ENCODE data around the gene PHF24.

PHF24 gene

GRCh38 chr9:34994900-34995669 is 37.0 kb downstream of the PHF24 start:
- Histone ChIP-seq H3K4me1 (ENCODE audit: control insufficient read depth, insufficient read depth, low read length) (peaks cover 2% of the 10 kb centered on the region; the same call in 1 of the 2 replicates), H3K4me3 (ENCODE audit: low read depth, low read length) (no peak overlapping the region), H3K27ac (ENCODE audit: extremely low read depth, low read depth, low read length) (no peak overlapping the region), H3K9me3 (ENCODE audit: control insufficient read depth, insufficient read depth, low read depth, low read length) (no peaks in the 10 kb centered on the region), H3K36me3 (ENCODE audit: control insufficient read depth in 2 of 2, insufficient read depth in 1 of 2, low read length in 2 of 2) (peaks cover 0 to 20% of the 10 kb centered on the region in 2 experiments; a peak in 1 of 3 replicates)
- TF ChIP-seq HOXC10 (CRISPR knock-in tag; IDR thresholded peaks at IDR 0.05) (no peak), HOXA7 (CRISPR knock-in tag; IDR thresholded peaks at IDR 0.05; ENCODE audit: borderline replicate concordance) (no peak), ZNF530 (tag by site-specific recombination; IDR thresholded peaks at IDR 0.05; ENCODE audit: low read depth) (no peak), IKZF3 (tag by site-specific recombination; IDR thresholded peaks at IDR 0.05) (no peak), SCRT2 (tag by site-specific recombination; IDR thresholded peaks at IDR 0.05) (no peak), ZNF548 (tag by site-specific recombination; IDR thresholded peaks at IDR 0.05) (no peak), YY1 (tag by site-specific recombination; IDR thresholded peaks at IDR 0.05) (no peak), ZNF24 (tag by site-specific recombination; IDR thresholded peaks at IDR 0.05) (no peak), ZFP37 (tag by site-specific recombination; IDR thresholded peaks at IDR 0.05) (no peak), ZNF223 (tag by site-specific recombination; IDR thresholded peaks at IDR 0.05) (no peak), KLF1 (tag by site-specific recombination; IDR thresholded peaks at IDR 0.05) (no peak), ZNF843 (tag by site-specific recombination; IDR thresholded peaks at IDR 0.05) (no peak), EGR2 (tag by site-specific recombination; IDR thresholded peaks at IDR 0.05; ENCODE audit: low read depth) (no peak), ZNF19 (tag by site-specific recombination; IDR thresholded peaks at IDR 0.05; ENCODE audit: low read depth) (no peak), ZNF280C (tag by site-specific recombination; IDR thresholded peaks at IDR 0.05) (no peak)
- TF ChIP-seq, protein P1, sequence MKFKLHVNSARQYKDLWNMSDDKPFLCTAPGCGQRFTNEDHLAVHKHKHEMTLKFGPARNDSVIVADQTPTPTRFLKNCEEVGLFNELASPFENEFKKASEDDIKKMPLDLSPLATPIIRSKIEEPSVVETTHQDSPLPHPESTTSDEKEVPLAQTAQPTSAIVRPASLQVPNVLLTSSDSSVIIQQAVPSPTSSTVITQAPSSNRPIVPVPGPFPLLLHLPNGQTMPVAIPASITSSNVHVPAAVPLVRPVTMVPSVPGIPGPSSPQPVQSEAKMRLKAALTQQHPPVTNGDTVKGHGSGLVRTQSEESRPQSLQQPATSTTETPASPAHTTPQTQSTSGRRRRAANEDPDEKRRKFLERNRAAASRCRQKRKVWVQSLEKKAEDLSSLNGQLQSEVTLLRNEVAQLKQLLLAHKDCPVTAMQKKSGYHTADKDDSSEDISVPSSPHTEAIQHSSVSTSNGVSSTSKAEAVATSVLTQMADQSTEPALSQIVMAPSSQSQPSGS (tag by site-specific recombination; IDR thresholded peaks at IDR 0.05; ENCODE audit: low read depth): no peak
- CTCF ChIA-PET: interaction anchor here (0.6 to 8.5 kb wide), 33 partner anchors 8 to 580 kb away, joined by 3 to 116 read pairs (median 4); partner anchors contain the start of gene PIGO
- POLR2A ChIA-PET: interaction anchor here (0.7 to 0.8 kb wide), 2 partner anchors 96 to 108 kb away, joined by 3 to 6 read pairs; no protein-coding TSS in a partner anchor

GRCh38 chr9:34995670-34996060 is 37.6 kb downstream of the PHF24 start:
- no peak overlapping the region for H3K27ac ChIP-seq (ENCODE audit: extremely low read depth, low read depth, low read length)
- H3K9me3 ChIP-seq (ENCODE audit: control insufficient read depth, insufficient read depth, low read depth, low read length): no peaks in the 10 kb centered on the region
- H3K4me1 ChIP-seq (ENCODE audit: control insufficient read depth, insufficient read depth, low read length): peaks cover 2% of the 10 kb centered on the region; the same call in 1 of the 2 replicates
- H3K4me3 ChIP-seq (ENCODE audit: low read depth, low read length): no peak overlapping the region
- CTCF ChIA-PET: interaction anchor here (0.6 to 8.5 kb wide), 7 partner anchors 11 to 296 kb away, joined by 3 to 116 read pairs (median 18); no protein-coding TSS in a partner anchor
- peaks cover 0 to 20% of the 10 kb centered on the region in 2 experiments; a peak in 1 of 3 replicates for H3K36me3 ChIP-seq (ENCODE audit: control insufficient read depth in 2 of 2, insufficient read depth in 1 of 2, low read length in 2 of 2)
- POLR2A ChIA-PET: no interaction called here
- no peak for TF ChIP-seq ZNF10 (tag by site-specific recombination; IDR thresholded peaks at IDR 0.05)
- TF ChIP-seq ZBTB48 (tag by site-specific recombination; IDR thresholded peaks at IDR 0.05): no peak
- TF ChIP-seq SCRT1 (tag by site-specific recombination; IDR thresholded peaks at IDR 0.05; ENCODE audit: borderline replicate concordance): no peak
- TF ChIP-seq ZNF768 (tag by site-specific recombination; IDR thresholded peaks at IDR 0.05): no peak
- no peak for TF ChIP-seq ZFP37 (tag by site-specific recombination; IDR thresholded peaks at IDR 0.05)
- TF ChIP-seq ZNF112 (tag by site-specific recombination; IDR thresholded peaks at IDR 0.05): no peak
- TF ChIP-seq ZSCAN5A (tag by site-specific recombination; IDR thresholded peaks at IDR 0.05): no peak
- no peak for TF ChIP-seq MEIS1 (CRISPR knock-in tag; IDR thresholded peaks at IDR 0.05; ENCODE audit: borderline replicate concordance)
- TF ChIP-seq ZNF155 (tag by site-specific recombination; IDR thresholded peaks at IDR 0.05): no peak
